Activated CD4-positive, alpha-beta T cell treated with anti-CD3 and anti-CD28 coated beads for 24 hours (primary cell): ENCODE measurements around the gene TNFSF12.

Experiments
- DNase-seq, 2 donors: peaks; one replicate each; pipeline ENCODE4 v3.0.0-alpha.2; 2020; ENCODE audit warnings: low read depth in 2 of 2

TNFSF12 gene

GRCh38 chr17:7544911-7545310 is 3.9 kb upstream of the TNFSF12 start:
- DNase-seq, result no peak

GRCh38 chr17:7549401-7550055 is 670 bp downstream of the TNFSF12 start:
- peak in 1 of 2 donors; percentile 30 for DNase-seq

DNA sequence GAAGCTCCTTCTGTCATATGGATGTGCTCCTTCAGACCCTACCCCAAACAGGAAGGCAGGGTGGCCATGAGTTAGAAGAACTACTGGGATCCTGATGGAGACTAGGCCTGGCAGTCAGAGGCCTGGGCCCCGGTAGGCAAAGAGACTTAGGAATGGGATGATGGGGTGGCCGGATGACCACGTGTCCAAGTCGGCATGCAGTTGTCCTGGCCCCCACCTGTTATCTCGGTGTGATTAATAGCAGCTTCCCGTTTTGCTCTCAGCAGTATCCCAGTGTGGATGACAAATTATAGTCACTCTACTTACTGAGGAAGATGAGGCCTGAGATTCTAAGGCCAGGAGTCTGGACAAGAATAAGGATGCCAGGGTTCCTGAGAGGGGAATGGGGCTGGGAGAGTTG is 1.5 kb downstream of the TNFSF12 start:
- DNase-seq, result no peak

GRCh38 chr17:7551396-7551795 is 2.5 kb downstream of the TNFSF12 start:
- no peak for DNase-seq

DNA sequence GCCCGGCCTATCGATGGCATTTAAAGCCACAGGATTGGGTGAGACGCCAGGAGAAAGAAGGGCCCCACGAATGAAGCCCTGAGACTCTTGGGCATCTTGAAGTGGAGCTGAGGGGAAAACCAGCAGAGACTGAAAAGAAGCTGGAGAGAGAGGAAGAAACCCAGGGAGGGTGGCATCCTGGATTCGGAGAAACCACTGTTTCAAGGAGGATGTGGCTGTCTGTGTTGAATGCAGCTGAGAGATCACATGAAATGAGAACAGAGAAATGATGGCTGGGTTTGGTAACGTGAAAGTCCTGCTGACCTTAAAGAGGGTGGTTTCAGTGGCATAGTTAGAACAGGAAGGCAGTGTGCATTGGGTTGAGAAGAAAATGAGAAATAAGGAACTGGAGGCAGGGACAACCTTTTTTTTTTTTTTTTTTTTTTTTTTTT is 3.8 kb downstream of the TNFSF12 start:
- DNase-seq, result no peak

DNA sequence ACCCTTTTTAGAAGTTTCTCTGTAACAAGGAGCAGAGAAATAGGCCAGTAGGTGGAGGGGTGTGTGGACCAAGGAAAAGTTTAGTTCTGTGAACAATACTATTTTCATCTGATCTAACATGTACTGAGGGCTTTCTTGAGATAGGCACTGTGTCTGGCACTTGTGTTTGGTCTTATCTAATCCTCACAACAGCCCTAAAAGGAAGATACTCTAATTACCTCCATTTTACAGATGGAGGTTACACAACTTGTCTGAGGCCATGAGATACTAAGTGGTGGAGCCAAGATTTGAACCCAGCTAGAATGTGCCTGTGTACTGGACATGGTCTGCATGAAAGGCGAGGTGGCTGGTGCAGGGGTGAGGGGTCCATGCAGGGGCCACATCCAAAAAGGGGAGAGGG is 4.5 kb downstream of the TNFSF12 start:
- no peak for DNase-seq

DNA sequence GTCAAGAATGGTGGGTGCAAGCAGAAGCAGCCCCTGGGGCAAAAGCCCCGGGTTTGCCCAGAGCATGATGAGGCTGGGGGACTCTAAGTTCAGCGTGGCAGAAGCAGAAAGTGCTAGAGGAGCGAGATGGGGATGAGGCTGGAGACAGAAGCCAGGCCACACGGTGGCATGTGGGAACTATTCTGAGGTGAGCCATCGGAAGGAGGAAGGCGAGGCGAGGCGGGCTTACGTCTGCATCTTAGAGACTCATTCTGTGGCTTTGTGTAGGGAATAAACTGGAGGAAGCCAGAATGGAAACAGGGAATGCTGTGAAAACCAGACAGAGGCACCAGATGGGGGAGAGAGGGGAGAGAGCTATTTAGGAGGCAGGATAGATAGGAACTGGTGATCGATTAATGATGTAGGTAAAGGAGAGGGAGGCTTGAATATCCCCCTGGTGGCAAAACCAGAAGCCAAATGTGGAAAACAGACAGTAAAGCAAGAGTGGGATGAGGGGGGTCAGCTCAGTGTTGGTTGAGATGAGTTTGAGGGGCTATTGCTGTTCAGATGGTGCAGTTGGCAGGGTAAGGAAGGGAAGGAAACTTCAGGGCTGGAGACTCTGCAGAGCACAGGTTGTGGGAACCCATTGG is 6.6 kb downstream of the TNFSF12 start:
- no peak for DNase-seq

DNA sequence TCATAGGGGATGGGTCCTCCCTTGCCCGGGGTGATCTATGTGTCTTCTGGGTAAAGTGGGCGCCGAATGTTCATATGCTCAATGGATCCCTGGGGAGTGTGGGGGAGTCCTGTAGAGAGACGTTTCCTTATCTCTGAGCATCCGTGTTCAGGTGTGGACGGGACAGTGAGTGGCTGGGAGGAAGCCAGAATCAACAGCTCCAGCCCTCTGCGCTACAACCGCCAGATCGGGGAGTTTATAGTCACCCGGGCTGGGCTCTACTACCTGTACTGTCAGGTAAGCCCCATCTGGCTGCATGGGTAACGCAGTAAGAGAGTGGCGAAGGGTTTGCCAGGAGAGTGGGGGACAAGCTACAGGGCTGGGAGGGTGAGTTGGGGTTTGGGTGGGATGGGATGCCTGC is 7.8 kb downstream of the TNFSF12 start:
- DNase-seq, result no peak

DNA sequence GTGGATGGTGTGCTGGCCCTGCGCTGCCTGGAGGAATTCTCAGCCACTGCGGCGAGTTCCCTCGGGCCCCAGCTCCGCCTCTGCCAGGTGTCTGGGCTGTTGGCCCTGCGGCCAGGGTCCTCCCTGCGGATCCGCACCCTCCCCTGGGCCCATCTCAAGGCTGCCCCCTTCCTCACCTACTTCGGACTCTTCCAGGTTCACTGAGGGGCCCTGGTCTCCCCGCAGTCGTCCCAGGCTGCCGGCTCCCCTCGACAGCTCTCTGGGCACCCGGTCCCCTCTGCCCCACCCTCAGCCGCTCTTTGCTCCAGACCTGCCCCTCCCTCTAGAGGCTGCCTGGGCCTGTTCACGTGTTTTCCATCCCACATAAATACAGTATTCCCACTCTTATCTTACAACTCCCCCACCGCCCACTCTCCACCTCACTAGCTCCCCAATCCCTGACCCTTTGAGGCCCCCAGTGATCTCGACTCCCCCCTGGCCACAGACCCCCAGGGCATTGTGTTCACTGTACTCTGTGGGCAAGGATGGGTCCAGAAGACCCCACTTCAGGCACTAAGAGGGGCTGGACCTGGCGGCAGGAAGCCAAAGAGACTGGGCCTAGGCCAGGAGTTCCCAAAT is 8.4 kb downstream of the TNFSF12 start:
- DNase-seq, result no peak

DNA sequence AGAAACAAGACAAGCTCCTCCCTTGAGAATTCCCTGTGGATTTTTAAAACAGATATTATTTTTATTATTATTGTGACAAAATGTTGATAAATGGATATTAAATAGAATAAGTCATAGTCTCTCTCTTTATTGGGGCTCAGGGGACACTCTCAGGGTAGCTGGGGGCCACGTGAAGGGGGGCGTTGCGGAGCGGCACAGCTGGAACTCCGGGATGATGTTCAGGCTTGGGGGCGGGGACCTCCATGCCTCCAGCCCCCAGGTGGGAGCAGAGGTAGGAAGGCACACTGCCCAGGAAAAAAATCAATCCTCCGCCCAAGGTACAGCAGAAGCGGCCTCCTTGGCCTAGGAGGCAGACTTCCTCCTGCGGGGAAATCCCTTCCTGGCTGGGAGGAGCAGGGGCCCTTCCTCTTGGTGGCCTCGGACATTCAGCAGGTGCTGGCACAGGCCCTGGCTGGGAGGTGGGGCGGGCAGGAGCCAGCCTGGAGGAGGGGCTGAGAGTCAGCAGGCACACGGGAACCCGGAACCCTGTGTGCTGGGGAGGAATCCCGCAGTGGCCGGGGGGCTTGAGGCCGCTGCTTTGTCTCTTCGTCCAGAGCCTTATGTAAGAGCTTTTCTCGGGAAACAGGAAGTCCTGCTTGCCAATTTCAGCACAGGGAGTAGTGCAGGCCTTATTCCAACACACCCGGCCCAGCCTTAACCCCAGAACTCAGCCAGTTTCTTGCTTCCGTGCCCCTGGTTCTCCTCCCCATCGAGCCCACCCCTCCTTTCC is 9.1 kb downstream of the TNFSF12 start:
- DNase-seq, result no peak

DNA sequence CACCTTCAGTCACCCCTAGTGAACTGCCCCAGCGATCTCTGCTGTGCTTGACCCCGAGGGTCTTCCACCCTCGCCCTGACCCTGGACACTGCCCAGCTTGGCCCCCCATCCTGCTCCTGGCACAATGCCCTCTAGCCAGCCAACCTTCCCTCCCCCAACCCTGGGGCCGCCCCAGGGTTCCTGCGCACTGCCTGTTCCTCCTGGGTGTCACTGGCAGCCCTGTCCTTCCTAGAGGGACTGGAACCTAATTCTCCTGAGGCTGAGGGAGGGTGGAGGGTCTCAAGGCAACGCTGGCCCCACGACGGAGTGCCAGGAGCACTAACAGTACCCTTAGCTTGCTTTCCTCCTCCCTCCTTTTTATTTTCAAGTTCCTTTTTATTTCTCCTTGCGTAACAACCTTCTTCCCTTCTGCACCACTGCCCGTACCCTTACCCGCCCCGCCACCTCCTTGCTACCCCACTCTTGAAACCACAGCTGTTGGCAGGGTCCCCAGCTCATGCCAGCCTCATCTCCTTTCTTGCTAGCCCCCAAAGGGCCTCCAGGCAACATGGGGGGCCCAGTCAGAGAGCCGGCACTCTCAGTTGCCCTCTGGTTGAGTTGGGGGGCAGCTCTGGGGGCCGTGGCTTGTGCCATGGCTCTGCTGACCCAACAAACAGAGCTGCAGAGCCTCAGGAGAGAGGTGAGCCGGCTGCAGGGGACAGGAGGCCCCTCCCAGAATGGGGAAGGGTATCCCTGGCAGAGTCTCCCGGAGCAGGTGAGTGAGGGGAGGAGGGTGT is 9.9 kb downstream of the TNFSF12 start, which contains the start of gene TNFSF13:
Gene TNFSF13 (plus strand): TSS at position 207 of the 776 bp plus-strand sequence. CDS start 290 bp downstream, at position 497.
- no peak for DNase-seq

- DNase-seq, result no peak
These were observed 10.7 kb downstream of the TNFSF12 start for GRCh38 chr17:7559320-7560171.

GRCh38 chr17:7560172-7561027 is 11.5 kb downstream of the TNFSF12 start:
- peak in 1 of 2 donors; percentile 59 for DNase-seq

GRCh38 chr17:7561028-7561575 is 12.2 kb downstream of the TNFSF12 start:
- peak; percentile 67 to 82 for DNase-seq

DNA sequence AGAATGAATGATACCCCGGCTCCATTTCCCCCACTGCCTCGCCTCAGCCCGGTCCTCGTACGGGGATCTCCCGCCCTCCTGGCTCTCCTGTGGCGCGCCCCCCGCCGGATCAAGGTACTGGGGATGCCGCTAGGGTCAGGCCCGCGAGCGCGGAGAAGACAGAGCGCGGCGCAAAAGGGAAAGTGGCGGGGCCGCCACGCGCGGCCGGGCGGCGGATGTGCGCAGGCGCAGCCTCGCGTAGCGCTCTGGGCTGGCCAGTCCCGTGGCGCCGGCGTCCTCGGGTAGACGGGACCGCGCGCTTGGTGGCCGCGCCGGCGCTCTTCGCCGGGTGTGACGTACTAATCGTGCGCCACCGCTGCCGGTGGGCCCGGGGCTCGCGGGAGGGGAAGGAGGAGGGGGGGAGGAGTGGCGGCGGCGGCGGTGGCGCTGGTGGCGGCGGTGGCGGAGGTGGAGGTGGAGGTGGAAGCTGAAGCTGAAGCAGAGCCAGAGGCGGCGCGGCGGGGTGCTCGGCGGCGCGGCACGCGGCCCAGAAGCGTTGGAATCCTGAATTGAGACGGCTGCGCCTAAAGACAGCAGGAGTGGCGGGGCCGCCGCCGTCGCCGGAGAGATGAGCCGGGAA is 12.8 kb downstream of the TNFSF12 start, which contains the start of gene SENP3:
Gene SENP3 (plus strand): TSS at position 331 of the 619 bp plus-strand sequence. CDS start 1,158 bp downstream, outside the sequence.
- peak; percentile 83 to 85 for DNase-seq

DNA sequence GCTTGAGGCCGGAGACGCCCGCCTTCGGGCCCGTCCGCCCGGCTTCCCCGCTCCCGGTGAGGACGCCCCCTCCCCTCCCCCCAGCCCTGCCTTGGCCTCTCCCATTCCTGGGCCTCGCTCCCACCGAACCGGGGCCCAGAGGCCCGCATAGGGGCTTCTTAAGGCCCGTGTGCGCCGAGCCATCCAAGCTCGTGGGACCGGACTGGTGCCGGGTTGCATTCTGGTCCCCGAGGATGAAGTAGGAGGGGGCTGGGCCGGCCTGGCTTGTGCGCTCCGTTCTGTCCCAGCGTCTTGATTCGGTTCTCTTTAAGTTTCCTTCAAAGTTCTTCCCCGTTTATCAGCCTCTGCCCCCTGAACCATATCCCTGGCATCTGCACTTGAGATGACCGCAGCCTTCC is 13.3 kb downstream of the TNFSF12 start:
- DNase-seq, result no peak

- DNase-seq, result no peak
These were observed 14.4 kb downstream of the TNFSF12 start for GRCh38 chr17:7563115-7563869.

- no peak for DNase-seq
These were observed 20.7 kb downstream of the TNFSF12 start for GRCh38 chr17:7569571-7569970.
